HG03095 (cell line): ENCODE results near the gene ARID1B.

Experiments used
- ATAC-seq: cut with Tn5 transposase; IDR thresholded peaks from one replicate; pipeline ENCODE4 v1.9.1; 2021; ENCODE audit warnings: moderate library complexity; ENCODE audit not compliant: unreplicated experiment

Gene ARID1B

DNA sequence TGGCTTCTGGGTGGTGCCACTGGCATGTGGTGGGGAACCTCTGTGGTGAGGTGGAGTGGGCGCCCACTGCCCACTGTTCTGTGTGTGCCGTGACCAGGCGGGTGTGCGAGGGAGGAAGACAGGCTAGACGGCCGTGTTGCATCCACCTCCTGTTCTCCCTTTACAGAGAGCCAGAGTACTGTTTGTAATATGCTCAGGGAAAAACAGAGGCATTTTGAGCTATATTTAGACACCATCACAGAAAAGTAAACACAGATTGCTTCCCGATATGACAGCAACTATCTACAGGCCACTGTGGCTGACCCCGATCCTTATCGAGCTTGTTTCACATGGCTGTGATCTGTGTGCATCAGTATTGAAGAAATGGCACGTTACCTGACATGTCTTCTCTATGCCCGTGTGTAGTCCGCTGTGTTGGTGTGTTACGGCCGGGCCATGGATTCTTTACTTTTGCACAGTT is 45.6 kb downstream of the ARID1B start:
- no peak for ATAC-seq

DNA sequence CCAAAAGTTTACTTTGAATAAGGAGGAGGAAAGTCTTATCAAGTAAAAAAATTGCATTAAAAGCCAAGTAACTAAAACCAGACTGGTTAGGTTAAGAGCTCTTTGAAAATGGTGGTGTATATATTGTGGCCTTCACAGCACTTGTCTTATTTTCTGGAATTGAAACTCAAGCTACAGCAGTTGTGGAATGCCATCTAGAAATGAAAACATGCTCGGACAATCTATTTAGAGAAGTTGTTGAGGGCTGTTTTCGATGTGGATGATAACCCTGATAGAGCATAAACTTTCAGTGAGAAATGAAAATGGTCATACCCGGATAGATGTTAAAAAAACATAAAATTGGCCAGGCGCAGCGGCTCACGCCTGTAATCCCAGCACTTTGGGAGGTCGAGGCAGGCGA is 47.0 kb downstream of the ARID1B start:
- ATAC-seq = no peak

DNA sequence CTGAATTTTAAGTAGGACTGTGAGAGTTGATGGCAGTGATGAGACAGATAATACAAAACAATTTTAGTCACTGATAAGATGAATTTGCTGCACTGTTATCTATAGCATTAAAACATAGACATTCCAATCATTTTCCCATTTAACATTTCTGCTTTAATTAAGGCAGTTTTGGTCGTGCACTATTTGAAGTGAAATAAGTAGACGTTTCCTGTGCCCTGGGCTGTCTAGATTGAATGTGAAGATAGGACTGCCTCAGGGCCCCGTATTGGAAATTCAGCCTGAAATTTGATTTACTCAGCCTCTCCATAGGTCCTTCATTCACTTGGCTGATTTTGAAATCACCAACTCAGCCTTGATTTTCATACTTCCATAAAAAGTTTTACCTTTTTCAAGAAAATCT is 48.3 kb downstream of the ARID1B start:
- ATAC-seq = no peak

DNA sequence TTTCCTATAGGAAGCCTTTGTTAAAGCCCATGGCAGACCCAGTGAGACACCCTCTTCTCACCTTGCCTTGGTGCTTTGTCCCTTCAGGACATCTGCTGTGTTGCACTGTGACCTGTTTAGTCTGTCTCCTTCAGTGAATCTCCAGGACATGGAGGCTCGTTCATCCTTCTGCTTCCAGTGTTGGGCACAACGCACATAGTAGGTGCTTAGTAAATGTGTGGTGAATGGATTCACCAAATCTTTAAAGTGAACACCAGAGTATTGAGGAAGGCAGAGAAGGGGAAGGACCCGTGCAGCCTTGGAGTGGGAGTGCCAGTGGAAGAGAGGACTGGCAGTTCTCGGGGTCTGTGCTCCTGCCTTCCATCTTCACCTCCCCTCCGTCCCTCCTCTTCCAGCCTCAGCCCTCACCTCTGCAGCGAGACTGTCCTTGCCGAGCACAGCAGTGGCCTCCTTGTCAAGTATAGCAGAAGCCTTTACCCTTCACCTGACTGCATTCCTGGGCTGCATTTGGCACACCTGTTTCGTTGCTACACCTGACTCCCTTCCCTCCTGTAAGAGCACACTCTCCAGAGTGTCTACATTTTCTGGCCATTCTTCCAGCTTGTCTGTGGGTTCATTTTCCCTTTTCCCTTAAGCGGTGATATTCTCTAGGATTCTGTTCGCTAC is 49.2 kb downstream of the ARID1B start:
- ATAC-seq = no peak

DNA sequence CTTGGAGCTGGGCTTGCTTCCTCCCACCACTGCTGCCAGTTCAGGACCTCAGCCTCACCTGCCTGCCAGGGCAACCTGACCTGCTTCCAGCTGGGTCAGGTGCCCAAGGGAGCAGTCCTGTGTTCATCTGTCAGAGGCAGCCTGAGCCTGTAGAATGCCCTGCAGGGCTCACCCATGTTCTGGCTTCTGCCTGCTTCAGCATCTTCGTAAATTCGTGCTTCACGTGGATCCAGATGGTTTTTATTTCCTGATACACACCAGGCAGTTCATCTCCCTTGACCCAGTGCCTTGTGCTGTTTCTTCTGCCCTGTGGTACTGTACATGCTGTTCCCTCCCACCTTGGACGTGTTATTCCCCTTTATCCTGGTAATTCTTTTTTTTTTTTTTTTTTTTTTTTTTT is 50.2 kb downstream of the ARID1B start:
- no peak for ATAC-seq

DNA sequence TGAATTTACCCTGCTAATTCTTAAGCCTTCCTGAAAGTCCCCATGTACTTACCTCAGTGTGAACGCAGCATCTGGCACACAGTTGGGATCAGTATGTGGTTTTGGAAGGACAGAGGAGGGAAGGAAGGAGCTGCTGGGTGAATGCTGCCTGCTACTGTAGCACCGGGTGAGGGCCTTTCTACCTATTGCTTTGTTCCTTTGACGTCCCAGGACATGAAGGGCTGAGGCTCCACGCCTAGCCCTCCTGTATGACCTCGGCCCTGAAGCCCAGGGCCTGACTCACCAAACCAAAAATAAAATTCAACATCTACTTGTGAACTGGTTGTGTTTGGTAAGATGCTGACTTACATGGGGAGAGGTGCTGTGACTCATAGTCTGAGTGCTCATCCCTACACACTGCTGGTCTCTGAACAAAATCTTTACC is 51.1 kb downstream of the ARID1B start:
- no peak for ATAC-seq

DNA sequence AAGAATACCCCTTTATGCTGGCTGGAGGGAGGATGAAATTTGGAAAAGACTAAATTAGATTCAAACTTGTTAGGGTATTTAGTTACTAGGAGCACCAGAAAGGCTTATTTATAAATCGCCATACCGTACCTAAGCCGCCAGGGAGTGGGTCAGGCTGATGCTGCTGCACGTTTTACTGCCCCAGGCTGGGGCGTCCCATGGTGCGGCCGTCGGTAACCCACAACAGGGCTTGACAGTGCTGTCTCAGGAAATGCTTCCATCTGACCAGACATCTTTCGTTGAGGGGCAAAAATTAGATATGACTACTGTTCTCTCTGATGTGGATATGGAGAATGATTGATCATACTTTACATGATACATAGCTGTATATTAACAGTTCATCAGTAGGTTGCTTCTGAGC is 52.9 kb downstream of the ARID1B start:
- ATAC-seq = no peak

DNA sequence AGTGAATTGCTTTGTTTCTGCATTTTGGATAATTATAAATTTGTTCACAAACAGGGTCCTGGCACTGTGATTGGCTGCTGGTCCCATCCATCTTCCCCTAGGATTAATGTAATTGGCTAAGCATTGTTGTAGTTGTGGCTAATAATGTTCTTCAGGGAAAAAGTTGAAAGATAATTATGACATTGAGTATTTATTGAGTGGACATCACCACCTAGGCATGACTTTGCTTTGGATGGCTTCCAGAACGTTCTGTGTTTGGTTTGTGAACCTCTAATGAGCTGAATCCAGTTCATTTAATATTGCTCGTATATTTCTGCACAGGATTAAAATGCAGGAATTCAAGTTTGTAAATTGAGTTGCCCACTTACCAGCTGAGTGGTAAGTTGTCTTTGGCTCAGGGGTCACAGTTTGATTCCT is 55.1 kb downstream of the ARID1B start:
- no peak for ATAC-seq

DNA sequence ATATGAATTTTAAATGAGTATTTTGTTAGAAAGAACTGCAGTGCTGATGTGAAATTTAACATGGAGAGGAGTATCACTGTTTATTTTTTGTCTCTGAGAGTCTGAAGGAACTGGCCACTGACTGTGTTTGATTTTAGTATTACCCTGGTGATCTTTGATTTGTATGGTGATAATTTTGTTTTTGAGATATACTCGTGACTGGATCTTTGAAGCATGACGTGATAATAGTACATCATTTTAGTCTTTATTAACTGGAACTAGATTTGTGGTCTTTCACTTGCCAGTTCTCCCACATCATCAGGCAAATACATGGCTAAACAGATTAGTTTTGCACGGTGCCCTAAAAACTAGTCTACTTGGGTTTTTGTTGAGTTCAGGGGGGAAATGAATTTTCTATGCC is 55.5 kb downstream of the ARID1B start:
- no peak for ATAC-seq

DNA sequence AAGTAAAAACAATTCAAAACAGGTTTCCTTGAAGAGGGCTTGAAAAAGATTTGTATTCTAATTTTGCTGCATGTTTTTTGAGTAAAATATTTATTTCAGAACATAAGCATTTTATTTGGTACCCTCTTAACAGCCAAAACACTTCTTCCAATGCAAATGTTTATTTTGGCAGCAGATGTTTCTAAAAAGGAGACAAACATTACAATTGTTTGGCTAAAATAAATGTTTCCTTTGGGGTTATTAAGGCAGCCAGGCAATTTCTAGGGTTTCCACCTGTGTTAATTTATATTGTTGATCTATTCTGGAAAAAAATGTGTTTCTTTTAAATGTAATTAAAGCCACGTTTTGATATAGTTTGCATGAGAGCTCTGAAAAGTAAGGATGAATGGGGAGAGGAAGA is 56.6 kb downstream of the ARID1B start:
- ATAC-seq = no peak

DNA sequence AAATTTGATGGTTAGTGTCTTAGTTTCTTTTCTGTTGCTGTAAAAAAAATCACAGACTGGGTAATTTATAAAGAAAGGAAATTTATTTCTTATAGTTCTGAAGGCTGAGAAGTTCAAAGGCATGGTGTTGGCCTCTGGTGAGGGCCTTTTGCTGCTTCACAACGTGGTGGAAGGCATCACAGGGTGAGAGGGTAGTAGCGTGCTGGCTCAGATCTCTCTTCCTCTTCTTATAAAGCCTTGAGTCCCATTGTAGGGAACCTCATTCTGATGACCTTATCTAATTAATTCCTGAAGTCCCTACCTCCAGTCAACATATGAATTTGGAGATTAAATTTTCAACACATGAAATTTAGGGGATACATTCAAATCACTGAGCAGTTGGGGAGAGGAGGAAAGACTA is 62.0 kb downstream of the ARID1B start:
- ATAC-seq = no peak

DNA sequence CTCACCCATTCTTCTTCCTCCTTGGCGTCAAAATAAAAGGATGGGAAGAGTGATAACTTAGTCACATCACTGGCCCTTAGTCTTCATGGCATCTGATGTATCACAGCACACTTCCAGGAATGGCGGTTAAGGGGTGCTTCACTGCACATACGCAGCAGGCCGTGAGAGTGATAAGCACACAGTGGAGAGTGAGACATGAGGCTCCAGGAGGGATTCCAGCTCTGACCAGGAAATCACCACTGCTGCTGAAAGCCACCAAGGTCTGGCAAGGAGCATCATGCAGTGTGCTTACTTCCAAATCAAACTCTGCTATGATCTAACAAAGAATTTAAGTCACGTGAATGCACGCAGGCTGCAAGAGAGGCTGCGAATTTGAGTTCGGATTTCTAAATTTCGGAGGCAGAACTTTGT is 62.4 kb downstream of the ARID1B start:
- no peak for ATAC-seq

DNA sequence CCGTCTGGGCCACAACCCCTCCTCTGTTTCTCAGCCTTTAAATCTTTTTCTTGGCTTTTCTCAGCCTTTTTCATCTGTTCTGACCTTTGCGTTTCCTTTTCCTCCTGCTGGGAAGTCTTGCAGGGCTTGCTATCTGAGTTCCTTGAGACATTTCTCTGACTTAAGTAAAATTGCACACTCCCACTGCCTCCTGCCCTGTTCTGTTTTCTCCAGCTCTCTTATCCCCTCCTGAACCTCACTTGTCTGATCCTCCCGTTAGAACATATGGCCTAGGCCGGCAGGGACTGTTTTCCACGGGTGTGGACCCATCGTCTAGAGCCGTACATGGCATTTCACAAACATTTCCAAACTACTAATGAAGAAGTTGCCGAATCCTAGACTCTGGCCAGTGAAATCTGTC is 63.0 kb downstream of the ARID1B start:
- no peak for ATAC-seq

DNA sequence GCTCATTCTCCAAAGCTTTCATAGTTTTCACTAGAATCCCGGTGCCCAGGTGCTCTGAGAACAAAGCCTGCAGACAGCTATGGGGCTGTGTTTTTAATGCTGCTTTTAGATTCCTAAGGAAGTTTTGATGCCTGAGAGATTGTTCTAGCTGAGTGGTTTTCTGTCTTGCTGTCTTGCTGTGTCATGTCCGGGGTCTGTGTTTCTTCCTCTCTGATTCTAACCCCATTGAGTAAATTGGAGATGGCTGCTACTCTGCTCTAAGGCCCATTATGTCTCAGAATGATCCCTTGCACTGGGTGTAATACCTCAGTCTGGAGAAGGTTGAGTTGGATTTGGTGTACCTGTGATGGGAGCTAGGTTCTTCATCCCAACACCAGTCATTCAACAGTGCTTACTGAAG is 63.4 kb downstream of the ARID1B start:
- no peak for ATAC-seq

DNA sequence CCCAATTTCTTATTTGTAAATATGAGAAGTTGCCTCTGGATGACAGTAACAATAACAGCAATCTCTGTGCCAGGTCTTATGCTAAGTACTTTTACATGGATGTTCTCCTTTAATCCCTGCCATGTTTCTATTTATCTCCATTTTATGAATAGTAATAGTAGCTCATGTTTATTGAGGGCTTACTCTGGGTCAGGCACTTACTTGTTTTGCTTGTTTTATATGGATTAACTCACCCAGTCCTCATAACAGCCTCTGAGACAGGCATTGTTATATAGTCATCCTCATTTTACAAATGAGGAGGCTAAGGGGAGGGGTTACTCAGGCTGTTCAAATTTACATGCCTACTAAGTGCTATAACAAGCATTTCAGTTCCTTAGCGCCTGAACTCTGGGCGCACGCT is 64.3 kb downstream of the ARID1B start:
- no peak for ATAC-seq

DNA sequence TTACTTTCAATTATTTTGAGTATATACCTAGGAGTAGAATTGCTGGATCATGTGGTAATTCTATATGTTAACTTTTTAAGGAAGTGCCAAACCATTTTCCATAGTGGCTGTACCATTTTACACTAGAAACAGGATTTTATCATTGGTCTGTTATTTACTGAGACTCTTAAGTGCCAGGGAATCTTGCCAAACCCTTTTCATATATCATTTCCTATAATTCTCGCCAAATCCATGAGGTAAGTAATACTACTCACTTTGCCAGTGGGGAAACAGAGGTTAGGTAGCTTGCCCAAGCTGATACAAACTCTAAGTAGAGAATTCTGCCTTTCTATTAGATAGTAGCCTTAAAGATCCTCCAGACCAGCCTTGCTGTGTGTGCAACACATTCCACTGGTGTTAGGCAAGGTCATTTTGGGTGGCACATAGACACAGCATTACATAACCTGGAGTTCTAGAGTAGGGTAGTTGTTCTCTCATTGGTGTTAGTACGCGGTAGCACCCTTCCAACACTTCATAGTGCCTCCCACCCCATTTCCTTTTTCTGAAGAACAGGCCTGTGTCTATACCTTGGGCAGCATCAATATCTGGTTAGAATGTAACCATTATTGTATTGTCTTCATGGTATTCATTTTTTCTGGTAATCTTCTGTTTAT is 65.5 kb downstream of the ARID1B start:
- ATAC-seq = no peak

DNA sequence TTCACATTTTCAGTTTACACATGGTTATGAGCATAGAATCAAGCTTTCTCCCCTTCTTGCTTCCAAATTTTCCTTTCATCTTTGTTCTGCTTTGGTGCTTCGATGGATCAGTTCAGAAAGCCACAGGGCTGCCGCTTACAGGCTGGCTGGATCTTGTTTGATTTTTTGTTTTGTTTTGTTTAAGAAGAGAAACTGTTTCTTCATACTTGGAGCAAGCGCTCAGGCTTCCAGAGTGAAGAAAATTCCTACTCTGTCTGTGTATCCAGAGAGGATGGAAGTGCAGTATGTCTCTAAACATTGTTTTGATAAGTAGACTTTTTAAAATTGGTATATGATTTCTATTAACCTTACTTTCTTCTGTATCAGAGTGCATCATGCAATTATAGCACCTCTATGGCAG is 66.9 kb downstream of the ARID1B start:
- ATAC-seq = no peak

DNA sequence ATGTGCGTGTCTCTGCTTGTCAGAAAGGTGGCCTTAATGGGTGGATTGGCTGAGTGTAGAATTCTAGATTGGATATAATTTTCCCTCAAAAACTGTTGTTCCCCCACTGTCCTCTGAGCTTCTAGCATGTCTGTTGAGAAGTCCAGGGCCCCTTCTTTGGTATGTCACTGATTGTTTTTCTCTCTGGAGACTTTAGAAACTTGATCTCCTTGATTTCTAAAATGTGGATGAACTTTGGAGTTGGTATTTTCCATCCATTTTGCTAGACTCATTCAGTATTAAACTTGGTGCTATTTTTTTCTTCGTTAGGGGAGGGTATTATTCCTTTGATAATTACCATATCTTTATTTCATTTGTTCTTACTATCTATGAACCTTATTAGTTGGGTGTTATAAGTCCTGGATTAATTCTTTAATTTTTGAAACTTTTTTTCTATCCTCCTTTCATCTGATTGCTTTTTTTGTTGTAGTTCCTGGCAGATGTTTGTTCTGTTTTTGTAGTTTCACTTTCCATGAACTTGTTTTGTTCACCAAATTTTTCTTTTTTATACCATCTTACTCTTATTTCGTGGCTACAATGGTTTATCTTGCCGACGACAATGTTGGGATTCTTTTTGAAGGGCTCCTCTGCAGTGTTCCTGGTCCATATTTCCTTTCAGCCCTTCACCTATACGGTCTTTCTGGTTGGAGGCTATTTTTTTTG is 68.4 kb downstream of the ARID1B start:
- ATAC-seq = no peak

DNA sequence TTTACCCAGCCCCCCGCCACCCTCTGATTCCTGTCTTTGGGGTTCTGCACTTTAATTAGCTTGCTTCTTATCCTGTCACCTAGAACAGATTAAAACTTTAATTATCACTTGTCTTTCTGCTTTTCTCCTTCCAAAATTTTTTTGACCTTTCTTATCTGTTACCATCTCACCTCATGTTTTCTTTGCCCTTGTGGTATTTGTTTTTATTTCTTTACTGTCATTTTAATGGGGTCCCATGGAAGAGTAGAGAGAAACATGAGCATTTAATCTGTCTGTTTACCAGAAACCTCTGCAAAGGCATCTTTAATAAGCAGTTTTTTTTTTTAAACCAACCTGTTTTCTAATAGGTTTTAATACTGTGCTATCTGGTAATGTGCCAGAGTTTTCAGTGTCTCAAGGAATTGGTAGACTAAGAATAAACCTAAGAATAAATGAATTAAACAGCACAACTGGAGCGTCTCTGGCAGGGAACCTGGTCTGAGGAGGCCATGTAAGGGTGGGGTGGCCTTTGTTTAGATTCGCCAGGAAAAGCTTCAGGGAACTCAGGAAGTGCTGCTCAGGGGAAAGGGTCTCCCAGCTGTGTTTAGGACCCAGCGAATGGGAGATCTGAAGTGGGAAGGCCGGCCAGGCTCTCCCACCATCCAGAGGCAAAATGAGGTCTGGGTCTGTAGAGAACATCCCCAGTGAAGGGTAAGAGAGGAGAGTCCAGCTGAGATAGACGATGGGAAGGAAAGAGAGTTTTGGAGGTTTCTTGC is 69.8 kb downstream of the ARID1B start:
- no peak for ATAC-seq

DNA sequence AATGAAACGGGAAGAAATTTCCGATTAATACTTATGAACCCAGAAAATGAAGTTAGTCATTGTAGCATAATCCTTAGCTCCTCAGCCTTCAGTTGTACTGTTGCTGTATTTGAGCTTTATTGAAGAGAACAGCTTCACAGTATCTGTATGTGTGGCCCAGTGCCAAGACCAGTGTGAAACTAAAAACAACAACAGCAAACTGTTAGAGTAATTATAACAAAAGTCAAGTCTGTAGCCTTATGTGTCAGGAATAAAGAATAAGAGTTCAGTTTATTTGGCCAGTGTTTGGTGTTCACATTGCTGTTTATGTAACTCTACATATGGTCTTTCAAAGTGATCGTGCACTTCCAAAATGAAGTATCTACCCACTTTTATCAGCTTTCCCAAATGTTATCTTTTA is 70.9 kb downstream of the ARID1B start:
- ATAC-seq = no peak

DNA sequence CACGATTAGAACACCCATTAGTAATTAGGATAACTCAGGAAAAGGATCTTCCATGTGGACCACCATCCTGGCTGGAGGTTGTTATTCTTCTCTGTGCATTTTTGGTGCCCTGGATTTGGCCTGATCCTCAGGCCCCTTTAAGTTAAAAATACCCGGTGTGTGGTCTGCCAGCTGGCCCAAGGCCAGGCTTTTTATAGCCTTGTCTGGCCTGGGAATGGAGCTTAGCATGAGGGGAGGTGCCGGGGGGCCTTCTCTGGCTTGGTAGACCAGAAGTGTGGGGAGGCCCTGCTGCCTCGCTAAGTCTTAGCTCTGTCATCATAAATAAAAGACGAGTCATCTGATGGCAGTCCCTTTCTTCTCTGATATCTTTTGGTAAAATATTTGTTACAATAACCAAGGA is 71.4 kb downstream of the ARID1B start:
- ATAC-seq = no peak

DNA sequence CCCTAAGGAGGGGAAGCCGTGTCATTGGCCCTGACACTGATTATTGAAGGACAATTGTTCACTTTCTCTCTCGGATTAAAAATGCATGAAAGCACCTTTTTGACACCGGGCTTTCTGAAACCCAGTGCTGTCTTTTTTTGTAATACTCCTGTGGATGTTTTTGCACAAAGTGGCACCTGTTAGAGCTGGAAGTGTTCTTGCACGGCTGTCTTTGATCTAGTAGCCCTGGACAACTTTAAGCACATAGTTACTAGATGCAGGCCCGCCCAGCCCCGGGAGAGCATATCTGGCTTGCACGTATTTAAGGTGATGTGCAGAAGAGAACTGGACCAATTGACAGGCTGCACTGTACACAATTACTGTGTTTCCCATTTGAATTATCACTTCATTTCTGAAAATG is 72.6 kb downstream of the ARID1B start:
- no peak for ATAC-seq
